ENCODE measurements around the gene FAM131C.
"Not testable (repeated sequence)": the region's sequence is repeated elsewhere in the genome, so short reads cannot be mapped to it uniquely, and the experiment has no call there.

Gene FAM131C

GRCh38 chr1:16042096-16042495 is 31.4 kb downstream of the FAM131C start:
- no peak for DNase-seq

DNA sequence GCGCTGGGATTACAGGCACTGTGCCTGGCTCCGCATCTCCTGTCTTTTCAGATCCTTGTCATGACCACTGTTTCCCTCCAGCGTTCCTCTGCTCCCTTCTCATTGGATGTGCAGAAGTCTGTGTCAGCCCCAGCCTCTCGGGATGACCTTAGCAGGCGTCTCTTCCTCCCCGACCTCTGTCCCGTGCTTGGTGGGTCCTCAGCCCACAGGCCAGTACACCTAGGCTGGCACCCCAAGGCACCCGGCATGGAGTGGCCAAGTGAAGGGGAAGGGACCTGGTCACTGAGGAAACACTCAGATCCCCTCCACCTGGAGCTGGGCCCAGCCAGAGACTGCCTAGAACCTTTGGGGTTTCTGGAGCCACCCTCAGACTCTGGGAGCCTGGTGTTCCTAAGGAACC is 32.3 kb downstream of the FAM131C start:
- no peak for DNase-seq

DNA sequence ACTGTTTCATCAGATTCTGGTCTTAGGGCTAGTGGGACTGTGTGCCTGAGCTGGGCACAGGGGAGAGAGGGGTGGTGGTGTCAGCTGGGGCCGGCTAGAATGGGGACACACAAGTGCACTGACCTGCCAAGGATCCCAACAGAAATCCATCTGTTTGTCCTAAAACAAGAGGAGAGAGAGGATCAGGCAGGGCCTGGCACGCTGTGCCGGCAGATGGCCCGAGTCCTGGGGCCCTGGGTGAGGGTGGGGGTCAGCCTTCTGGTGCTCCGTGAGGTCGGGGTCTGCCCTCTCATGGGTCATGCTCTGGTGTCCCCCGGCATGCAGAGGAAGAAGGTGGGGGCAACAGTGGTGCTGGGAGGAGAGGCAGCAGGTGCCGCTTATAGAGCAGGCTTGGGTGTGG is 33.6 kb downstream of the FAM131C start:
- DNase-seq = not testable (repeated sequence)

- DNase-seq = no peak
These were observed 34.9 kb downstream of the FAM131C start for GRCh38 chr1:16038620-16038912.

- not testable (repeated sequence) for DNase-seq
These were observed 37.0 kb downstream of the FAM131C start for GRCh38 chr1:16036461-16036860.

GRCh38 chr1:16033103-16033632 is 40.3 kb downstream of the FAM131C start:
- not testable (repeated sequence) for DNase-seq

GRCh38 chr1:16032388-16033102 is 40.9 kb downstream of the FAM131C start:
- peak in 53 of 58 donors; percentile 3 to 76 (median 48) for DNase-seq

- DNase-seq = no peak
These were observed 41.9 kb downstream of the FAM131C start for GRCh38 chr1:16031551-16031950.

DNA sequence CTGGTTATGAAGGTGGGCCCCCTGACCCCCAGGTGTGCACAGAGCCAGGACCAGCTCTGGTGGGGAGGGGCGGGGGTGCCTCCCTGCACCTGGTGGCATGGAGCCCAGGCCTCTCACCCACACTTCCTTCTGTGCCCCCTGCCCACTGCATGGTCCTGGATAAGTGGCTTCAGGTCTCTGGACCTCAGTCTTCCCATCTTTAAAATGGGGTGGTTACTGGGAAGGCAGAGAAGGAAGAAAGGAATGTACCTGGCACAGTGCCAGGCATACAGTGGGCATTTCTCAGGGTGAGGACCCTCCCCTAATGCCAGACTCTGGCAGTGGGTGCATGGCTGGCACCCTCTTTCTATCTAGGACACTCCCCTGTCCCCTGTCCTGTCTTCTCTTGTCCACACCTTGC is 44.2 kb downstream of the FAM131C start:
- no peak for DNase-seq

- DNase-seq = not testable (repeated sequence)
These were observed 44.5 kb downstream of the FAM131C start for GRCh38 chr1:16029003-16029268.

GRCh38 chr1:16028237-16029002 is 45.0 kb downstream of the FAM131C start:
- DNase-seq = no peak

DNA sequence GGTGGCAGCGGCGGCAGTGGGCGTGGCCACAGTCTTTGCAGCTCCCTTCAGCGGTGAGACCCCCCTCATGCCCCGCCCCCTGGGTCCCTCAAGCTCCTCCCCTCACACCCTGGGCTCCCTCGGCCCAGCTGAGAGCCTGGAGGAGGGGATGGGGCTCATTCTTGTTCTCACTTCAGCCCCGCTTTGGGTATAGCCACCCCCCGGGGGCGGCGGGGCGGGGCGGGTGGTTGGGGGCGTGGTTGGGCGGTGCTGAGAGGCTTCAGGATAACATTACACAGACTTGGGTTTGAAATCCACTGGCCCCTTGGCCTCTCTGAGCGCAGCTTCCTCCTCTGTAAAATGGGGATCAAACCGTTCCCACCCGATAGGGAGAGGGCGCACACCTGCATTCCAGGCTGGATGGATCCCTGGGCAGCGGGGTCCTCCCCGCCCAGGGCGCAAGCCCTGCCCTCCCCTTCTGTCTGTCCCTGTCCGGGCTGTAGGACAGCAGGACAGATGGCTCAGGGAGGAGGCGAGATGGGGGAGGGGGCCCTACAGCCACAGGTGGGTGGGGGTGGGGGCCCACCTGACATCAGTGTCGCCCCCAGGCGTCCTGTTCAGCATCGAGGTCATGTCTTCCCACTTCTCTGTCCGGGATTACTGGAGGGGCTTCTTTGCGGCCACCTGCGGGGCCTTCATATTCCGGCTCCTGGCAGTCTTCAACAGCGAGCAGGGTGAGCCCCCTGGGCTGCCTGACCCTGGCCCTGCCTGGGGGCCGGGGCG is 46.5 kb downstream of the FAM131C start:
- no peak for DNase-seq

- not testable (repeated sequence) for DNase-seq
These were observed 47.1 kb downstream of the FAM131C start for GRCh38 chr1:16026302-16026701.

DNA sequence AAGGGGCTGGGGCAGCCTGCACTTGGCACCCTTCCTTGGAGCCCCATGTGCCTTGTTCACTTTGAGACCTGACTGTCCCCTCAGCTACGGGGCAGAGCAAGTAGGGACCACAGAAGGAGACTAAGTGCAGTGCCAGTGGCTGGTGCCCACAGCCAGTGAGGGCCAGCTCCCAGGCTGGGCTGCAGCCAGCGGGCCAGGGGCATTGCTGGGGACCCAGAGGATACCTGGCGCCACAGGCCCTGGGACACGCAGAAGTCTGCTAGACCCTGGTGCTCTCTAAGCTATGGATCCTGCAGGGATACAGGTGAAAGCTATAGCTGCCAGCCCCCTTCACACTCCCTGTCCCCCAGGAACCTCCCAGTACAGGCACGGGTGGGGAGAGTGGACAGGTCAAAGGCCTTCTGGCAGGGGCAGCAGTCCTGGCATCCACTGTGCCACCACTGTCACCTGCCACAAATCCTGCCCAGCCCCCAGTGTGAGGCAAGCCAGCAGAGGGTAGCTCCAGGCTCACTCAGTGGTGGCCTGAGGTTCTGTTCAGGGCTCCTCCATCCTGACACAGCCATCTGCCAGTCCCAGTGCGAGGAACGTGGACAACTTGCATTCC is 50.3 kb downstream of the FAM131C start:
- DNase-seq = no peak

GRCh38 chr1:16022393-16022792 is 51.1 kb downstream of the FAM131C start:
- DNase-seq = no peak

DNA sequence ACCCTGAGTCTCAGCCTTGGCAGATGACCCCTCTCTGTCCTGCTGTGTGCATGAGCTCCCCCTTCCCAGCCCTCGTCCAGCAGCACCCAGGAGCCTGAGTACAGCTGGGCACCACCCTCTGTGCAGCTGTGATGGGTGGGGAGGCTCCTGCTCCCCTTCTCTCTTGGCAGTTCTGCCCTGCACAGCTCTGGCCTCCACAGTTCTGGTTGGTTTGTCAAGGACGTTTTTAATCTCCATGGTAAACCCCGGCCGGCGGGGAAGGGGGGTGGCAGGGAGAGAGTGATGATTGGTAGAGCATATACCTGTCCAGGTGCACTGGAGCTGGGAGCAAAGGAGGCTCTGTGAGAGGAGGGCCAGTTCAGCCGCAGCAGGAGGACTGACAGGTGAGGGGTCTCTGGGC is 51.8 kb downstream of the FAM131C start, which contains the start of gene CLCNKA:
CLCNKA (plus strand) TSS at position 356 of the 400 bp plus-strand sequence. CDS start 584 bp downstream, outside the sequence.
- DNase-seq = no peak

DNA sequence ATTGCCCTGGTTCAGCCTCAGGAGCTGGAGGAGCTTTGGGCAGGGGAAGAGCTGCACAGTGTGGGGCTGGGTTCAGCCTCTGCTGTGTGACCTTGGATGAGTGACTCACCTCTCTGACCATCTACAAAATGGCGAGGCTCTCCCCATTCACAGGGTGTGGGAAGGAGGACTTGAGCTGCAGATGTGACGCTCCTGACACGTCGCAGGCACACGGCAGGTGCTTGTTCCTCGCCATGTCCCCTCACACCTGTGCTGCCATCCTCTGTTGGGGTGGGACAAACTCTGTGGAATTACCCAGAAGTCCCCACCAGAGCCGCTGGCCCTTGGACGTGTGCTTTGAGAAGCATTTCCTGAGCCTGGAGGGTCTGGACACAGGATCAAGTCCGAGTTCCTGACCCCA is 52.6 kb downstream of the FAM131C start:
- not testable (repeated sequence) for DNase-seq

DNA sequence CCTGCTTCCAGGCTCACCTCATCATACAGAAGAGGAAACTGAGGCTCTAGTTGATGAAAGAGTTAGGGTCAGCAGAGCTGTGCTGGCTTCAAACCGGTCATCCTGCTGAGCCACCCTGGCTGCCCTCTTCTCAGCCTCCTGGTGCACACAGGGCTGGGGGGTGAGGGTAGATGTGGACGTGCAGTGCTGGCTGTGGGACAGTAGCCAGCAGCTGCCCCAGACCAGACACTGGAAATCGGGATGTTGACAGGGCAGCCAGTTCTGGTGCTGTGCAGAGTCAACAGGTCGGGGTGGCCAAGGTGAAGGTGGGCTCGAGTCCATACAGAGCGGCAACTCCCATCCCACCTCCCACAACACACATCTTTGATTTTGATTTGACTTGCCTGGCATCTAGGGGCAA is 53.1 kb downstream of the FAM131C start:
- DNase-seq = no peak

- DNase-seq = peak in 24 of 58 donors; percentile 4 to 62 (median 32)
These were observed 53.7 kb downstream of the FAM131C start for GRCh38 chr1:16019644-16020277.

- DNase-seq = peak in 3 of 58 donors; percentile 10 to 27 (median 14)
These were observed 54.5 kb downstream of the FAM131C start for GRCh38 chr1:16018749-16019643.
